ENCODE measurements around the gene SPATA17.

DNA sequence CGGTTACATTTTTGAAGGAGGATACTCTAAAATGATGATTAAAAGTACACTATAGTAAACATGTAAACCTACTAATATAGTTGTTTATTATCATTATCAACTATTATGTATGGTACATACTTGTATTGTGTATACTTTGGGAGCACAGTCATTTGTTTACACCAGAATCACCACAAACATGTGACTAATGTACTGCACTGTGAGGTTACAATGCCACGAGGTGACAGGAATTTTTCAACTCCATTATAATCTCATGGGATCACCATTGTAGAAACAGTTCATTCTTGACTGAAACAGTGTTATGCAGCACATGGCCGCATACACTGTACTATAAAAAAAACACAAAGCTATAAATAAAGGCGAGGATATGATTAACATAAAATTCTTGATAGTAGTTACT lies 44.6 kb upstream of the SPATA17 start:
- TF ChIP-seq EP300 (IDR thresholded peaks at IDR 0.05), result no peak
- TF ChIP-seq, protein P1, sequence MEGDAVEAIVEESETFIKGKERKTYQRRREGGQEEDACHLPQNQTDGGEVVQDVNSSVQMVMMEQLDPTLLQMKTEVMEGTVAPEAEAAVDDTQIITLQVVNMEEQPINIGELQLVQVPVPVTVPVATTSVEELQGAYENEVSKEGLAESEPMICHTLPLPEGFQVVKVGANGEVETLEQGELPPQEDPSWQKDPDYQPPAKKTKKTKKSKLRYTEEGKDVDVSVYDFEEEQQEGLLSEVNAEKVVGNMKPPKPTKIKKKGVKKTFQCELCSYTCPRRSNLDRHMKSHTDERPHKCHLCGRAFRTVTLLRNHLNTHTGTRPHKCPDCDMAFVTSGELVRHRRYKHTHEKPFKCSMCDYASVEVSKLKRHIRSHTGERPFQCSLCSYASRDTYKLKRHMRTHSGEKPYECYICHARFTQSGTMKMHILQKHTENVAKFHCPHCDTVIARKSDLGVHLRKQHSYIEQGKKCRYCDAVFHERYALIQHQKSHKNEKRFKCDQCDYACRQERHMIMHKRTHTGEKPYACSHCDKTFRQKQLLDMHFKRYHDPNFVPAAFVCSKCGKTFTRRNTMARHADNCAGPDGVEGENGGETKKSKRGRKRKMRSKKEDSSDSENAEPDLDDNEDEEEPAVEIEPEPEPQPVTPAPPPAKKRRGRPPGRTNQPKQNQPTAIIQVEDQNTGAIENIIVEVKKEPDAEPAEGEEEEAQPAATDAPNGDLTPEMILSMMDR (IDR thresholded peaks at IDR 0.05), result no peak
- no peak for TF ChIP-seq POLR2A (IDR thresholded peaks at IDR 0.05)
